NCI-H187 (cell line): Measurements from ENCODE around the gene IL20.

Experiments
- DNase-seq, 2 experiments: peaks; one replicate each; lab custom pipeline; 2025; lab: John Stamatoyannopoulos, UW

Gene IL20

GRCh38 chr1:206878456-206878855 lies 13.0 kb downstream of the IL20 start:
- DNase-seq = no peak

- DNase-seq = no peak
Measured at GRCh38 chr1:206880314-206880713, 14.9 kb downstream of the IL20 start.

DNA sequence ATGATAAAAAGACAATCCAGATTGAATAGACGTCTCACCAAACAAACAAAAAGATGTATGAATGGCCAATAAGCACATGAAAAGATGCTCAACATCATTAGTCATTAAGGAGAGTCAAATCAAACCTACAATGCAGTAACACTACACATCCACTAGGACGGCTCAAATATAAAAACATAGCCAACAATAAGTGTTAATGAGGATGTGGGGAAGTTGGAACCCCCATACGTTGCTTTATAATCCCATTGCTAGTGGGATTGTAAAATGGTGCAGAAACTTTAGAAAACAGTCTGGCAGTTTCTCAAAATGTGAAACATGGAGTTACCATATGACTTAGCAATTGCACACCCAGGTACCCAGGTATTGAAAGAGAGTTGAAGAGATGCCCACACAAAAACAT lies 17.1 kb downstream of the IL20 start:
- no peak for DNase-seq

GRCh38 chr1:206883160-206883559 lies 17.7 kb downstream of the IL20 start:
- no peak for DNase-seq

- DNase-seq = no peak
Measured at GRCh38 chr1:206883876-206884275, 18.5 kb downstream of the IL20 start.

- DNase-seq = no peak
Measured at GRCh38 chr1:206885341-206886060, 20.1 kb downstream of the IL20 start.

DNA sequence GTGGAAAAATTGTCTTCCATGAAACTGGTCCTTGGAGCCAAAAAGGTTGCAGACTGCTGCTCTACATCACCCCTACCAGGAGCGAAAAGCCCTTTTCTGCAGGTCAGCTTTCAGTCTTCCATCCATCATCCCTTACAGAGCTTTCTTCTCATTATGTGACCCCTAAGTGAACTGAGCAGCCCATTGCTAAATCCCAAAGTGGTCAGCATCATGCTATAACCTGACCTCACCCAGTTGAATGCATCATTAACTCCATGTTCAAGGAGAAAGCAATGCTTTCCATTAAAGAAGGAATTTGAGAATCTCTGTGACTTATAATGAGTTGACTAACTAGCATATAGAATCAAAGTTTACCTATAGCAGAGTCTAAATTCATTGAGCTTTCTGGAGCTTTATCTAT lies 21.4 kb downstream of the IL20 start:
- DNase-seq = no peak

- no peak for DNase-seq
Measured at GRCh38 chr1:206887701-206888100, 22.3 kb downstream of the IL20 start.

DNA sequence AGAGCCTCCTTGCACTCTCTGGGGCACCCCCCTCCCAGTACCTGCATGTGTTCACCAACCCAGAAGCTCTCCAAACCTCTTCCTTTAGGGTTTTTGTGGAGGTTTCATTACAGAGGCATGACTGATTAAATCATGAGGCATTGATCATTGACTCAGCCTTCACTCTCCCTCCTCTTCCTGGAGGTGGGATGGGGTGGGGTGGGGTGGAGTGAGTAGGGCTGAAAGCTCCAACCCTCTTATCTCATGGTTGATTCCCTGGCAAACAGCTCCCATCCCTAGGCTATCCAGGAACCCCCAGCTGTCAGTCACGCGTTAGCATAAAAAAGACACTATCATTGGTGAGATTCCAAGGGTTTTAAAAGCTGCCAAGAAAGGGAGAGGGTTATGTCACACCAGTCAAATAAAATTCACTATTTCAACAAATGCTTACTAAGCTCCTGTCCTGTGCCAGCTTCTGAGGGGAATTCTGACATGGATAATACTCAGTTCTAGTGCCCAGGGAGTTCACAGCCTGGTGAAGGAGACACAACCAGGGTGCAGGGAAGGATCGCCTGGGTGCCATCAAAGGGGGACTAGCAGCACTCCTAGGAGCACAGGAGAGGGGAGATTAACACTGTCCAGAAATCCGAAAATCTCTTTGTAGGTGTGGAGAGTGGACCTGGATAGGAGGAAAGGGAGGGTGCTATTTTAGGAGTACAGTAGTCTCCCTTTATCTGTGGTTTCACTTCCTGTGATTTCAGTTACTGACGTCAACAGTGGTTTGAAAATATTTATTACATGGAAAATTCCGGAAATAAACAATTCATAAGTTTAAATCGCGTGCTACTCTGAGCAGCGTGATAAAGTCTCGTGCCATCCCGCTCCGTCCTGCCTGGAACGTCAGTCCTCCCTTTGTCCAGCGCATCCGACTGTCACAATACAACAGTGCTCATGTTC lies 25.0 kb downstream of the IL20 start:
- DNase-seq = no peak

DNA sequence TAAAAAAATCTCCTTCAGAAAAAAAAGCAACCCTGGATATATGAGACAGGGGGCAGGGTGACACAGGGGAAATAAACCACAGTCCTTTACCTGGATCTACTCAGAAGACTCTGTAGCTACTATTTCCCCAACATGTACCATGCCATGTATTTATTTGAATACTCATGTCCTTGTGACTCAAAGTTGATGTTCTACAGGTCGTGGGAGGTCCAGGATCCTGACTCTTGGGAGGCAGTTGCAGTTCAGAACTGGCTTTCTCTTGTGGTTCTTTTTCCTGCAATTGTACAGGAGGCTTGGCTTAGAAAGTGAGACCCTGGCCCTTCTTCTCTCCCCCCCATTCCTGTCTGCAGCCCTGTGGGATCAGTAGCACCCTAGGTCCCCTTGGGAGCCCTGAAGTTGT lies 26.0 kb downstream of the IL20 start:
- DNase-seq = no peak

DNA sequence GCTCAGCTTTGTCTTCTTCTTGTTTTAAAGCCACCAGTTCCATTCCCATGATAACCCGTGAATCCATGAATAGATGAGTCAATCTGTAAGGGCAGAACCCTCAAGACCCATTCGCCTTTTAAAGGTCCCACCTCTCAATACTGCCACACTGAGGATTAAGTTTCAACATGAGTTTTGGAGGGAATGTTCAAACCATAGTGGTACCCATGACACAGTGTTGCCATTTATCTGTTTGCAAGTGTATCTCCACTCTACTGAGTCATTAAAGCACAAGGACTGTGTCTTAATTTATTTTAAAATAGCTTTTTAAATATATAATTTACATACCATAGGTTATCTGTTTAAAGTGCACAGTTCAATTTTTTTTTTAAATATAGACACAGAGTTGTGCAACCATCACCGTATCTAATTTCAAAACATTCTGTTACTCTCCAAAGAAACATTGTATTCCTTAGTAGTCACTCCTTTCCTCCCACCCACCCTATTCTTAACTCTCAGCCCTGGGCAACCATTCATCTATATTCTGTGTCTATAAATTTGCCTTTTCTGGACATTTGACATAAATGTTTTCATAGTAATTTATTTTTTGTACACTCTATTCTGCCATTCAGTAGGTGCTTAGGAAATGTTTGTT lies 27.0 kb downstream of the IL20 start:
- no peak for DNase-seq

DNA sequence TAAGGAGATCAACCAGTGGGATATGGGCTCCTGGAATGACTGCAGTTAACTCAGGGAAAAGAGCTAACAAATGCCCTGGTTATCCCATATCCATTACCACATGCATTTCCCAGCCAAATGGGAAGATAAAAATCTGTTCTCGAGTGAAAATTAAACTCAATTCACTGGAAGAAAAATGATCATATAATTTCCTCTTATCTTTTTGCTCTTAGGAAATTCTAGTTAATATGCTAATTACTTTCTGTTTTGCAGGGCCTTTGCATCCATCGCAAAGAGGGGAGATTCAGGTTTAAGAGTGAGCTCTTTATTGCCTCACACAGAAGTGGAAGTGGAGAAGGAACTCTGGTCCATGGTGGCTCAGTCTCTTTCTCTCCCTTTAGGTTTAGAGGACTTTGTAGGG lies 28.0 kb downstream of the IL20 start:
- no peak for DNase-seq

DNA sequence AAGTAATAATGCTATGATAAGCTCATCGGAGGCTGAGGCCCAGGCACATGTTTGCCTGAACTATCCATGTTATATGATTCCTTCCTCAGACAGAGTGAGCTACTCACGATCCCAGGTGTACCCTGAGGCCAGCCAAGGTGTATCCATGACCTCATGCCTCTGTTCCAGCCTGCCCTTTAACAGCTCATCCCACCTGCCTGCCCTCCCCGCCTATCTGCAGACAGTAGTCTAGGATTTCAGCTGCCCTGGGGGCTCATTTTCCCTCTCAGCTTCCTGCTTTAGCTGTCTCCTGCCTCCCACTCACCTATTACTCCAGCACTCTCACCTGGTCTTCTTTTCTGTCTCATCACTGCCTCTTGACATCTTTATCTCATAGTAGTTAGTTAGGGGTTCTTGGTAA lies 29.9 kb downstream of the IL20 start:
- DNase-seq = peak; percentile 63 to 69

- no peak for DNase-seq
Measured at GRCh38 chr1:206895837-206896242, 30.4 kb downstream of the IL20 start.

- no peak for DNase-seq
Measured at GRCh38 chr1:206896261-206896660, 30.8 kb downstream of the IL20 start.

GRCh38 chr1:206897175-206897574 lies 31.8 kb downstream of the IL20 start, which contains the start of gene IL24:
IL24 (plus strand) TSS chr1:206897443; CDS start chr1:206897833, 390 bp downstream.
- no peak for DNase-seq

DNA sequence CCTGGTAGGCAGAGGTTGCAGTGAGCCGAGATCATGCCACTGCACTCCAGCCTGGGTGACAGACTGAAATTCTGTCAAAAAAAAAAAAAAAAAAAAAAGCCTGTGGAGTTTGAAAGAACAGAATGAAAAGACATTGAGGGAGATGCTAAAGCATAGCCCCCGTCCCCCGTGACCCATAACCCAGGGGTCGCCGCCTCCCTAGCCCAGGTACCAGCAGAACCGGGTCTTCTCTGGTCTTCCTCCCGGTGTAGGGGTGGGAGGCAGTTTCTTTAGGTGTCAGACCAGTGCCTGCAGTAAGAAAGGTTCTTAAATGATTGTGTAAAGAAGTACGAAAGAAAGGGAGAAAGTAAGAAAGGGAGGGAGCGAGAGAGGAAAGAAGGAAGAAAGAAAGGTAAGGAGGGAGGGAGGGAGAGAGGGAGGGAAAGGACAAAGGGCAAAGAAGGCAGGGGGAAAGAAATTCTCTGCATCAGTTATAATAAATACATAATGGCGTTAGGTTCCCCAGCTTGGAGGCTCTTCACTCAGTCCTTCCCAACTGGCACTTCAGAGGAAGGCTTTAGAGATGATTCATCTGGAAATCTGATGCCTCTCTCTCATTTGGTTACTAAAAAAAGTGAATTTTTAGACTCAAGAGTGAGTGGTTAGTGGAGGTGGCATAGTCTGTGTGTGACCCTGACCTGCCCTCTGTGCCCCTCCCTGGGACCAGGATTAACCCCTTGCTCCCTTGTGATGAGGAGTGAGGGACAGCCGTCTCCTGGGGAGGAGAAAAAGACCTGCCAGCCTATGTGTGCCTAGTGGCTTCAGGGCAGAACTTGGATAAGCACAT lies 32.9 kb downstream of the IL20 start:
- DNase-seq = no peak

GRCh38 chr1:206898915-206899431 lies 33.5 kb downstream of the IL20 start:
- DNase-seq = no peak

DNA sequence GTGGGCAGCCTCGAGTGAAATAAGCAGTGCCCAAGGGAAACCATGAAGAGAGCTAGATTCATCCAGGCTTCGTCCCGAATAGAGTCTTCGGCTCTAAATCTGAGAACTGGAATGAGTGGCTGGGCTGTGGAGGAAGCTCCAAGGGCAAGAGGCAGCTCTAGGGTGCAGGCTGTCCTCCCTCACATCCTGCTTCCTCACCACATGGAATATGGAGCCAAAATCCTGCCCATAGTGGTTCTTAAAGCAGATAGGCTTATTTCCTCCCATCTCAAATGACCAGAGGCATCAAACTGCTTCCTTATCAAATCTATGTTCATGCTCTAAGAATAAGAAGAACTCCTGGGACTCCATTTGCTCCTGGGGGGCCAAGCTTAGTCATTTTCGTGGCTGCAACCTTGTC lies 34.3 kb downstream of the IL20 start:
- DNase-seq = no peak

DNA sequence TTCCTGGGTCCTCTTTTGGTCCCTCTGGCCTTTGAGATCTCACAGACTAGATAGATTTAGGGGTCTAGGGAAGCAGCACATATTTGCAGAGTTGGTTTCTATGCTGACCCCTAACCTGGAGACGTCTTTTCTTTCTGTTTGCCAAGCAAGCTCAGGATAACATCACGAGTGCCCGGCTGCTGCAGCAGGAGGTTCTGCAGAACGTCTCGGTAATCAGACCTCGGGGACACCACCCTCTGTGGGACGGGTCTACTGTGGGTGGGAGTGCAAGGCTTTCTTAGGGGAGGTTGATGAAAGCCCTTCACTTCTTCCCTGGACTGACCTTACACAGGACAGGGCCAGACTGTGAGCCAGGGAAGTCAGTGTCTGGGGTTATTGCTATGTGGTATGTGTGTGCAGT lies 34.7 kb downstream of the IL20 start:
- DNase-seq = no peak

DNA sequence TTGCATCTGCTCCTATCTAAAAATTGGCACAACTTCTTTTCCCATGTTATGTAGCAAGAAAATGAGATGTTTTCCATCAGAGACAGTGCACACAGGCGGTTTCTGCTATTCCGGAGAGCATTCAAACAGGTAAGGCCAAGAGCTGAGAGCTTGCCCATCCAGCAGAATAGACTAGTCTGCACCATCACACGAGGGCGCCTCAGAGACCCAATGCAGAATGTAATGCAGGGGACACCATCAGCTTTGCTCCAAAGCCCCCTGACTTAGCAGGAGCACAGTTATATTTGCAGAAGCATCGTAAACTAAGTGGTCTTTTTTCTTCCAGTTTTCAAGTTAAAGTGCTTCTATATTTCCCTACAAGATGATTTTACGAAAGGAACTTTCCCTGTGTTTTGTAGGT lies 36.5 kb downstream of the IL20 start:
- no peak for DNase-seq

GRCh38 chr1:206902702-206903101 lies 37.3 kb downstream of the IL20 start:
- no peak for DNase-seq
